8988T (cell line): ENCODE data around the gene TTC31.
"Not testable (repeated sequence)": the region's sequence is repeated elsewhere in the genome, so short reads cannot be mapped to it uniquely, and the experiment has no call there.

Experiments
- DNase-seq: peaks from one replicate; pipeline ENCODE4 v3.0.0; 2011

The TTC31 gene

DNA sequence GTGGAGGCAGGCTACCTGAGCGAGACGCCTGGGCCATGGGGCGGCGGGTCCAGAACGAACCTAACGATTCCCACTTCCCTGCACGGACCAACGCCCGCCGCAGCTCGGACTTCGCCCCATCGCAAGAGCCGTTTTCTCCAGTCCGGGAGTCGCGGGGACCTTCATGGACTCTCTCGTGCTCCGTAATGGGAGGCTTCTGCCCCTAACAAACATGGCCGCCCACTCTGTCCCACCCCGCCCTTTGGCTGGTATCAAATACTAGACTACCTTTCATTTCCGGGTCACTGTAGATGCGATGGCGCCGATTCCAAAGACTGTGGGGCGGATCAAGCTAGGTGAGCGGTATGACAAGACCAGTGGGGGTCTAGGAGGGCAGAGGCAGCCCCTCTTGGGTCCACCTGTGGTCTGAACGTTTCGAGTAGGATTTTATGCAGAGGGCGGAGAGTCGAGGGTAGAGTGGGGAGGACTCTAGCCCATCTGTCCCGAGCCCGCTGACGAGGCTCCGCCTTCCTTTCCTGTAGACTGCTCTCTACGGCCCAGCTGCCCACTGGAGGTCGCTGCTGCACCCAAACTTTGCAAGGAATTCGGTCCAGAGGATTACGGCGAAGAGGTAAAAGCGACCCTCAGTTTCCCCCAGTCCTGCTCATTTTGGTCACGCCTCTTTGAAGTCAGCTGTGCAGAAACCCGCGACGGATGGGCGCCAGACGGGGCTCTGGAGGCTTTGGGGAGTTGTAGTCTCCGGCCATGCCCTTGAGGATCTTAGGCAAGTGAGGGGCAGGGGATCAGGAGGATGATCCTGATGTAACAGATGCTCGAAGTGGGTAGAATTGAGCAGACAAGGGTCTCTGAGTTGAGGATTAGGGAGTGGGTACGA is at the start of gene TTC31, which contains the start of gene CCDC142:
TSS of gene TTC31 (plus strand) at position 281 of the 874 bp plus-strand sequence. CDS start at position 296, 15 bp downstream.
TSS of gene CCDC142 (minus strand) at position 198 of the 874 bp plus-strand sequence. CDS start at position 37, 161 bp downstream.
- peak; percentile 78 for DNase-seq

DNA sequence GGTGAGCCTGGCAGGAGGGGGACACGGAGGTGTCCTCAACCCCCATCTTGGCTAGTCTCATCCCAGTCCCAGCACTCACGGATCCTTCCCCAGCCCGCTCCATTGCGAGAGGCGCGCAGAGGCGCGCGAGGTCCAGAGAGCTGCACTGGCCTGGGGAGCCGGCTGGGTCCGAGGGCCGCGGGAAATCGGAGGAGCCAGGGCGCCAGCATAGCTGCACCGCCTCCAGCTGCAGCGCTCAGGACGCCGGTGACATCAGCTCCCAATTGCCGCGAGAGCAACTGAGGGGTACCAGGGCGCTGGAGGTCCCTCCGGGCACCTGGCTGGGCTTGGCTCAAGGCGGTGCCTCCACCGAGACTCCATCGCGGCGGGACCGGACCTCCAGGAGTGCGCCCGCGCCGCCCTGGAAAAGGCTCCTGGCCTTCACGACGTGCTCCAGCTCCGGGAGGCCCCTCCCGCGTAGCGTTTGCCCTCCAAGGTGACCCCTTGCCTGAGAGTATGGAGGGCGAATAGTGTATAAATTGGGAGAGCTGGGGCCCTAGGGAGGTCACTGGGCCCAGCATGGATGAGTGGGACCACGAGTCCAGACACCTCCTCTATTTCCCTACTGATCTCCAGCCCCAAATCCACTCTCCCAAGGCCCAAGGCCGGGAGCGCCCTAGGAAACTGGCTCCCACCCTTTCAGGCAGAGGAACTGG is 46.6 kb upstream of the TTC31 start:
- DNase-seq: no peak

DNA sequence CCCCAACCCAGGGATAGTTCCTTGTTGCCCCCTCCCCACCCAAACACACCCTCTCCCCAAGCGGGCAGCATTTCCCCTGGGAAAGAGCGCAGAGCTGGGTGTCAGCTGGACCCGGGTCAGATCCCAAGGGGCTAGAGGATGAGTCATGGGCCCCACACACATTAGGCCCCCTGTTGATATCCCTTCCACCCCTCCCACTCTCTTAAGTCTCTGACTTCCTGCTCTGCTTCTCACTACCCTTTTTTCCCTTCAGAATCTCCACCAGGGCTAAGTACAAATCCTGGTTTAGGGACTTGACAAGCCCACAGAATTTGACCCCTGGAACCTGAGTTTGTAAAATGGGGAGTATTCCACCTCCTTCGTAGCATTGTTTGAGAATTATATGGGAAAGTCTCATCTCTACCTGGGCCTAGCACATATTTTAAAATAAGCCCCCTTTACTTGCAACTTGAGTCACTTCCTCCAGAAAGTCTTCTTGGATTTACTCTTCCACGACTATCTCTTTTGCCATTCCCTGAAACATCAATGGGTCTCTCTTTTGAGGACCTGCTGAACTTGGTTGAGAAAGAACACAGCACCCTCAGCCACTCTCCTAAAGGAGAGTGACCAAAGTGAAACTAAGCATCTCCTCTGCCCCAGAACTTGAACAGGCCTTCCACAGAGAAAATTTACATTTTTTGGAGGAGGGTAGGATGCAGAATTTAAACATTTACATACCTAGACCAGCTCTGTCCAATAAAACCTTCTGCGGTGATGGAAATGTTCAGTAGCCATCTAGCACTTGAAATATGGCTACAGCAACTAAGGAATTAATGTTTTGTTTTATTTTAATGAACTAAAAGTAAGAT is 45.8 kb upstream of the TTC31 start:
- DNase-seq: no peak

- DNase-seq: no peak
These were observed 44.6 kb upstream of the TTC31 start for GRCh38 chr2:74438248-74438647.

- no peak for DNase-seq
These were observed 43.5 kb upstream of the TTC31 start for GRCh38 chr2:74439373-74439772.

- no peak for DNase-seq
These were observed 43.0 kb upstream of the TTC31 start for GRCh38 chr2:74439803-74440377.

- peak; percentile 100 for DNase-seq
These were observed 42.3 kb upstream of the TTC31 start for GRCh38 chr2:74440378-74441169.

- DNase-seq: no peak
These were observed 41.7 kb upstream of the TTC31 start for GRCh38 chr2:74441170-74441689.

DNA sequence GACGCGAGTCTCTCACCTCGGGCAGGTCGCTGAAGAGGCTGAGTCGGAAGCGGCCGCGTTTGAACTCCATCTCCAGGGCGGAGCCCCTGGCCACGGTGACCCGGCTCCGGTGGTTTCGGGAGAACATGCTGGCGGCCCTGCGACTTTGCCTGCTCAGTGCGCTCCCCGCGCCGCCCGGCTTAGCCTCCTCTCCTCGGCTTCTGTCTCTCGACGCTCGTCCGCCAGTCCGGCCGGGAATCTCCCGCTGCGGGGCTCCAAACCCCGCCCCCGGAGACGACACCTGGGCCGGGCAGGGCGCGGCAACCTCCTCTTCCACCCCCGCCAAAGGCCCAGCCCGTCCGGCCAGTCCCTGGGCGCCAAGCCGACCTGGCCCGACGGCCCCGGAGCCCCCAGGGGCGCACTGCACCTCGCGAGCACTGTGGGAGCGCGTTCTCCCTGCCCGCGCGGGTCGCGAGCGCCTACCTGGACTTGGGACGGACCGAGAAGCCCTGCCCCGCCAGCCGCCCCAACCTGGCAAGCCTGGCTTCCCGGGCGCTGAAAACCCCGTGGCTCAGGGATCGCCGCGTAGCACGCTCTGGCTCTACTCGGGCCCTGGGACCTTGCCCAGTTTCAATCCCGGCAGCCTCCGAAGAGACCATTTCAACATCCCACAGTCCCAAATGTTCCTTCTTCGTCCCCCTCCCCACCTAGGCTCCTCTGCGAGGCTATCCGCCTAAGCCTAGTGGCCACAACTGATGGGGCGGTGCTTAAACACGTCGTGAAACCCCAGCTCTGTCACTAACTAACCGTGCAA is 41.0 kb upstream of the TTC31 start, which contains the start of gene RTKN:
TSS of gene RTKN (minus strand) at position 248 of the 793 bp plus-strand sequence. CDS start at position 127, 121 bp downstream.
- DNase-seq: no peak

DNA sequence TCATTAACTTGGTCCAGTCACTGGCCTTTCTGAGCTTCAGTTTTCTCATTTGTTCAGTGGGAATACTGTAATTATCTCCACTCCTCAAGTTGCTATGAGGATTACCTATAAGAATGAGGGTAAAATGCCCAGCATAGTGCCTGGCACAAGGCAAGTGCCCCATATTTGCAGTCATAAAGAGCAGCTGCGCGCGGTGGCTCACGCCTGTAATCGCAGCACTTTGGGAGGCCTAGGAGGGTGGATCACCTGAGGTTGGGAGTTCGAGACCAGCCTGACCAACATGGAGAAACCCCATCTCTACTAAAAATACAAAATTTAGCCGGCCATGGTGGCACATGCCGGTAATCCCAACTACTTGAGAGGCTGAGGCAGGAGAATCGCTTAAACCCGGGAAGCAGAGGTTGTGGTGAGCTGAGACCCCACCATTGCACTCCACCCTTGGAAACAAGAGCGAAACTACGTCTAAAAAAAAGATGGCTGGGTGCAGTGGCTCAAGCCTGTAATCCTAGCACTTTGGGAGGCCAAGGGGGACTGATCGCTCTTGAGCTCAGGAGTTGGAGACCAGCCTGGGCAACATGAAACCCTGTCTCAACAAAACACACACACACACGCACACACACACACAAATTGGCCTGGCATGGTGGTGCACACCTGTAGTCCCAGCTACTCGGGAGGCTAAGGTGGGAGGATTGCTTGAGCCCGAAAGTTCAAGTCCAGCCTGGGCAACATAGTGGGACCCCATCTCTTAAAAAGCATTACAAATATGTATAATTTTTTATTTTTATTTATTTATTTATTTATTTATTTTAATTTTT is 40.2 kb upstream of the TTC31 start:
- not testable (repeated sequence) for DNase-seq

- DNase-seq: no peak
These were observed 38.2 kb upstream of the TTC31 start for GRCh38 chr2:74444498-74445318.

GRCh38 chr2:74447230-74447999 is 35.5 kb upstream of the TTC31 start:
- no peak for DNase-seq

GRCh38 chr2:74448771-74449170 is 34.1 kb upstream of the TTC31 start:
- no peak for DNase-seq

DNA sequence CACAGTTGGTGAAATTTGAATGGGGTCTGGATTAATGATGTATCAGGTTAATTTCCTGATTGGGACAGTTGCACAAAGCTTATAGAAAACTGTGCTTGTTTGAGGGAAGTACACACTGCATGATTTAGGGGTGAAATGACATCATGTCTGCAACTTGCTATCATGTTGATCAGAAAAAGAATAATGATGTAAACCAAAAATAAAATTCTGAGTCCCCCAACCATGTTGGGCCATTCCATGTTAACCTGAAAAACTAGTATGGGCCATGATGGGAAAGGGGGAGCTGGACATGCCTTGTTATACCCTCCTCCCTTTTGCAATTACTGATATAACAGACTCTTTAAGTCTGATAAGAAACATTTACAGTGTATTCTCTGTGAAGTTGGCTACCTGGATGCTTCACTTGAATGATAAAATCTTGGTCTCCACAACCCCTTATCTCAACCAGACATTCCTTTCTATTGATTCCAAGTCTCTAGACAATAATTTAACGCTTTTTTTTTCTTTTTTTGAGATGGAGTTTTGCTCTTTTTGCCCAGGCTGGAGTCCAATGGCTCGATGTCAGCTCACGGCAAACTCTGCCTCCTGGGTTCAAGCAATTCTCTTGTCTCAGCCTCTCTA is 32.2 kb upstream of the TTC31 start:
- DNase-seq: no peak

- peak; percentile 78 for DNase-seq
These were observed 28.0 kb upstream of the TTC31 start, which contains the start of gene INO80B for GRCh38 chr2:74454654-74455511. Gene INO80B, plus strand, starts transcription at chr2:74455087. Its CDS starts 30 bp downstream, at chr2:74455117.

GRCh38 chr2:74457129-74457548 is 25.7 kb upstream of the TTC31 start:
- no peak for DNase-seq
